ENCODE results near the gene KLHL3. TPM values are rescaled to one million over a fixed set of nuclear protein-coding genes. Genes with fewer than 3 reads are reported as not detected.

KLHL3 gene
- total RNA-seq, 4 donors from 2014 or later, result 0.46 to 4.6 (median 1.7) TPM

DNA sequence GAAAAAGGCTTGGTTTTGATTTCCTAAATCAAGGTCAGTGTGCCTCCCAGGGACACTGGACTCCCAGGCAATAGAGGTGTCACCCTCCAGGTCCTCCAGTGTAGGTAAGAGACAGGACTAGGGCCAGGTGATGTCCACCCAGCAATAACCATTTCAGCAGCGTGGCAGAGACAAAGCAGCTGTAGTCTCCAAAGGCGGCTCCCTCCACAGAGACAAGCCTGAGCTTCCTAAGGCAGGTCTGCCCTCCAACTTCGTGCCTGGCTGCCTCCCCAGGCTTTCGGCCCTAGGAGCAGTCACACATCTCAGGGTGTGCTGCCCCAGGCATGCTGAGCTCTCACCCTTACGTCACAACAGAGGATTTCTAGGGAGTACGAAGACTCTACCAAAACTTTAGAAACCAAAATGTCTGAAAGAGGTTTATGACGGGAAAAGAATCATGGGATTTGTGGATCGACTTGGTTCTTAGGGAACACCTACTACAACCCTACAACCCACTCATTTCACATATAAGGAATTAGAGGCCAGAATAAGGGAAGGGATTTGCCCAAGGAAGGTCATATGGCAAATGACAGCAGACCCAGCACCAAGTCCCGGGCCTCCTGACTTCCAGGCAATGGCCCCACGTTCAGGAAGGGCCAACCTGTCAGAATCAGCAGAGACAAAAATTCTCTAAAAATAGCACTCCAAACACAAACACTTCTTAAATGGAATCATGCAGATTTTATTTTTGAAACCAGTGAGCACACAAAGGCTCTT is 105.5 kb downstream of the KLHL3 start:
- ATAC-seq (no peak), DNase-seq (no peak)
- no peaks in the 10 kb centered on the region for H3K27me3 ChIP-seq
- H3K36me3 ChIP-seq, result no peaks in the 10 kb centered on the region
- no peak overlapping the region for H3K4me3 ChIP-seq
- H3K9me3 ChIP-seq, result no peaks in the 10 kb centered on the region
- in situ Hi-C loops (cut with MboI; ENCODE audit: low sequenced_read_pairs in 4 of 4) (loop anchor here in 1 of 4 donors (25.0 kb wide), 1 partner anchor 507 kb away; the partner anchor contains the start of gene NME5), intact Hi-C loops (cut with DNase I; ENCODE audit: low total_unique reads) (loop anchor here (1.0 kb wide), 1 partner anchor 30 kb away; no protein-coding TSS in a partner anchor)
- TF ChIP-seq, protein P1, sequence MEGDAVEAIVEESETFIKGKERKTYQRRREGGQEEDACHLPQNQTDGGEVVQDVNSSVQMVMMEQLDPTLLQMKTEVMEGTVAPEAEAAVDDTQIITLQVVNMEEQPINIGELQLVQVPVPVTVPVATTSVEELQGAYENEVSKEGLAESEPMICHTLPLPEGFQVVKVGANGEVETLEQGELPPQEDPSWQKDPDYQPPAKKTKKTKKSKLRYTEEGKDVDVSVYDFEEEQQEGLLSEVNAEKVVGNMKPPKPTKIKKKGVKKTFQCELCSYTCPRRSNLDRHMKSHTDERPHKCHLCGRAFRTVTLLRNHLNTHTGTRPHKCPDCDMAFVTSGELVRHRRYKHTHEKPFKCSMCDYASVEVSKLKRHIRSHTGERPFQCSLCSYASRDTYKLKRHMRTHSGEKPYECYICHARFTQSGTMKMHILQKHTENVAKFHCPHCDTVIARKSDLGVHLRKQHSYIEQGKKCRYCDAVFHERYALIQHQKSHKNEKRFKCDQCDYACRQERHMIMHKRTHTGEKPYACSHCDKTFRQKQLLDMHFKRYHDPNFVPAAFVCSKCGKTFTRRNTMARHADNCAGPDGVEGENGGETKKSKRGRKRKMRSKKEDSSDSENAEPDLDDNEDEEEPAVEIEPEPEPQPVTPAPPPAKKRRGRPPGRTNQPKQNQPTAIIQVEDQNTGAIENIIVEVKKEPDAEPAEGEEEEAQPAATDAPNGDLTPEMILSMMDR (IDR thresholded peaks at IDR 0.05 in 4 of 5, conservative IDR thresholded peaks at IDR 0.05 in 1 of 5), result no peak
- no peak for TF ChIP-seq POLR2A (IDR thresholded peaks at IDR 0.05)
- no peak overlapping the region for H3K27ac ChIP-seq
- peaks cover 5 to 21% of the 10 kb centered on the region in 2 donors for H3K4me1 ChIP-seq

DNA sequence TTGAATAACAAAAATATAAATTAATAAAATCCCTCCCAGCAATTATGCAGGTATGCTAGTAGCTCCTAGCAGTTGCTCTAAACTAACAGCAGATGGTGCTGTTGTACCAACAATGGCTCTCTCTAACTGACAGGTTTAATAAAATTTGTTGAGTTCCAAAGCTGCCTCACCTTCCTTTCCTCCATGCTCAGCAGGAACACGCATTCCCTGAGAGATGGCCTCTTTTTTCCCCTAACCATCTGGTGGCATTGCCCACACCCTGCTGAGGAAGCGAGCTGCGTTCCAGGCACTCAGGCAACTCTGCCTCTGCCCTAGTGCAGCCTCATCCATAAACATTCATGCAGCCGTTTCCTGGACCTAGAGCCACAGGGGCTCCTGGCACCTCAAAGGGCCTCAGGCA is 106.2 kb downstream of the KLHL3 start:
- ATAC-seq, result peak; percentile 66 to 77
- Histone ChIP-seq H3K9me3 (no peaks in the 10 kb centered on the region), H3K4me1 (peaks cover 11 to 29% of the 10 kb centered on the region in 2 donors), H3K36me3 (no peaks in the 10 kb centered on the region), H3K27ac (no peak overlapping the region), H3K4me3 (no peak overlapping the region), H3K27me3 (no peaks in the 10 kb centered on the region)
- in situ Hi-C loops (cut with MboI; ENCODE audit: low sequenced_read_pairs in 4 of 4) (loop anchor here in 3 of 4 donors (5.0 to 25.0 kb wide), 4 partner anchors 113 to 508 kb away; partner anchors contain the start of gene NME5 (in 1 of the 3)), intact Hi-C loops (cut with DNase I; ENCODE audit: low total_unique reads) (loop anchor here (1.0 to 10.0 kb wide), 5 partner anchors 31 to 705 kb away; partner anchors contain the start of genes CDC25C and FAM53C)
- TF ChIP-seq, protein P1 (IDR thresholded peaks at IDR 0.05 in 4 of 5, conservative IDR thresholded peaks at IDR 0.05 in 1 of 5), result peak; percentile 87 to 93 (median 91)
- no peak for TF ChIP-seq POLR2A (IDR thresholded peaks at IDR 0.05)
- no peak for DNase-seq

- Histone ChIP-seq H3K4me3 (no peak overlapping the region), H3K9me3 (no peaks in the 10 kb centered on the region), H3K27me3 (no peaks in the 10 kb centered on the region), H3K27ac (peak overlapping the region; percentile 18 to 56 (median 35)), H3K36me3 (no peaks in the 10 kb centered on the region), H3K4me1 (peaks cover 11 to 47% of the 10 kb centered on the region in 2 donors)
- TF ChIP-seq, protein P1 (IDR thresholded peaks at IDR 0.05 in 4 of 5, conservative IDR thresholded peaks at IDR 0.05 in 1 of 5), result no peak
- no peak for TF ChIP-seq POLR2A (IDR thresholded peaks at IDR 0.05)
- intact Hi-C loops (cut with DNase I; ENCODE audit: low total_unique reads) (loop anchor here (2.0 to 10.0 kb wide), 3 partner anchors 195 to 707 kb away; partner anchors contain the start of genes CDC25C and FAM53C), in situ Hi-C loops (cut with MboI; ENCODE audit: low sequenced_read_pairs in 4 of 4) (loop anchor here in 3 of 4 donors (5.0 to 25.0 kb wide), 4 partner anchors 115 to 510 kb away; partner anchors contain the start of gene NME5 (in 1 of the 3))
- DNase-seq (no peak), ATAC-seq (no peak)
Measured at GRCh38 chr5:137627706-137628105, 108.2 kb downstream of the KLHL3 start.

DNA sequence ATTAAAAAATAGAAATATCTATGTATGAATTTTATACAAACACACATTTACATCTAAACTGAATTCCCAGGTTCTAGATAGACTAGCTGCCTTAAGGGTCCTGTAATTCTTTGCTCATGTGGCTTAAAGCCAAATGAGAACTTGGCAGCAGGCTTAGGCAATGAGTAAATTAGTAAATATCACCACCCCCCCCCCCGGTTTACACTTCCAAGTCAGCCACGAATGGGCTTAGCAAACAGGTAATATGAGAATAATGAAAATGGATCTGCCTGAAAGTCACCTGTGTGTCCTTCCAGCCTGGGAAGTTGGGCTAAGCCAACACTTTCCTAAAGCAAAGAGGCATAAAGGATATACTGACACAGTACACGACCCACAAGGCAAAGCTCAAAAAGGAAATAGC is 108.6 kb downstream of the KLHL3 start:
- no peaks in the 10 kb centered on the region for H3K9me3 ChIP-seq
- intact Hi-C loops (cut with DNase I; ENCODE audit: low total_unique reads), result loop anchor here (5.0 to 10.0 kb wide), 2 partner anchors 195 to 708 kb away; partner anchors contain the start of genes CDC25C and FAM53C
- no peak overlapping the region for H3K4me3 ChIP-seq
- ATAC-seq (peak; percentile 40 to 43), DNase-seq (no peak)
- H3K27ac ChIP-seq, result peak overlapping the region; percentile 21 to 56 (median 35)
- H3K36me3 ChIP-seq, result no peaks in the 10 kb centered on the region
- in situ Hi-C loops (cut with MboI; ENCODE audit: low sequenced_read_pairs in 4 of 4), result loop anchor here in 3 of 4 donors (5.0 to 25.0 kb wide), 4 partner anchors 115 to 510 kb away; partner anchors contain the start of gene NME5 (in 1 of the 3)
- H3K4me1 ChIP-seq, result peaks cover 11 to 51% of the 10 kb centered on the region in 2 donors
- TF ChIP-seq POLR2A (IDR thresholded peaks at IDR 0.05), result no peak
- TF ChIP-seq, protein P1 (IDR thresholded peaks at IDR 0.05 in 4 of 5, conservative IDR thresholded peaks at IDR 0.05 in 1 of 5), result no peak
- H3K27me3 ChIP-seq, result no peaks in the 10 kb centered on the region
